ENCODE measurements around the gene ZDHHC7. TPM values are rescaled to one million over a fixed set of nuclear protein-coding genes. Genes with fewer than 3 reads are reported as not detected.
"Not testable (repeated sequence)": the region's sequence is repeated elsewhere in the genome, so short reads cannot be mapped to it uniquely, and the experiment has no call there.

The ZDHHC7 gene
- total RNA-seq, 1 experiment from 2014 or later = 90.1 TPM

GRCh38 chr16:85046472-85046916 lies 35.2 kb upstream of the ZDHHC7 start:
- no peak for DNase-seq (ENCODE audit: low read depth)
- in situ Hi-C loops (cut with HindIII; ENCODE audit: low pct_unique_long_range_greater_than_20kb, low sequenced_read_pairs) = no loop called here

- in situ Hi-C loops (cut with HindIII; ENCODE audit: low pct_unique_long_range_greater_than_20kb, low sequenced_read_pairs) = no loop called here
- DNase-seq (ENCODE audit: low read depth) = no peak
These were observed 34.5 kb upstream of the ZDHHC7 start for GRCh38 chr16:85045641-85046471.

- in situ Hi-C loops (cut with HindIII; ENCODE audit: low pct_unique_long_range_greater_than_20kb, low sequenced_read_pairs) = no loop called here
- no peak for DNase-seq (ENCODE audit: low read depth)
These were observed 33.7 kb upstream of the ZDHHC7 start for GRCh38 chr16:85045077-85045476.

- in situ Hi-C loops (cut with HindIII; ENCODE audit: low pct_unique_long_range_greater_than_20kb, low sequenced_read_pairs) = no loop called here
- DNase-seq (ENCODE audit: low read depth) = no peak
These were observed 31.3 kb upstream of the ZDHHC7 start for GRCh38 chr16:85042606-85043005.

- DNase-seq (ENCODE audit: low read depth) = no peak
- in situ Hi-C loops (cut with HindIII; ENCODE audit: low pct_unique_long_range_greater_than_20kb, low sequenced_read_pairs) = no loop called here
These were observed 30.8 kb upstream of the ZDHHC7 start for GRCh38 chr16:85042167-85042526.

- no peak for DNase-seq (ENCODE audit: low read depth)
- in situ Hi-C loops (cut with HindIII; ENCODE audit: low pct_unique_long_range_greater_than_20kb, low sequenced_read_pairs) = no loop called here
These were observed 30.2 kb upstream of the ZDHHC7 start for GRCh38 chr16:85041219-85042166.

GRCh38 chr16:85040685-85041084 lies 29.4 kb upstream of the ZDHHC7 start:
- in situ Hi-C loops (cut with HindIII; ENCODE audit: low pct_unique_long_range_greater_than_20kb, low sequenced_read_pairs) = no loop called here
- no peak for DNase-seq (ENCODE audit: low read depth)

GRCh38 chr16:85037721-85038120 lies 26.4 kb upstream of the ZDHHC7 start:
- no peak for DNase-seq (ENCODE audit: low read depth)
- in situ Hi-C loops (cut with HindIII; ENCODE audit: low pct_unique_long_range_greater_than_20kb, low sequenced_read_pairs) = no loop called here

GRCh38 chr16:85037050-85037410 lies 25.7 kb upstream of the ZDHHC7 start:
- in situ Hi-C loops (cut with HindIII; ENCODE audit: low pct_unique_long_range_greater_than_20kb, low sequenced_read_pairs) = no loop called here
- DNase-seq (ENCODE audit: low read depth) = peak; percentile 83

- DNase-seq (ENCODE audit: low read depth) = no peak
- in situ Hi-C loops (cut with HindIII; ENCODE audit: low pct_unique_long_range_greater_than_20kb, low sequenced_read_pairs) = no loop called here
These were observed 25.1 kb upstream of the ZDHHC7 start for GRCh38 chr16:85036236-85037049.

- DNase-seq (ENCODE audit: low read depth) = no peak
- in situ Hi-C loops (cut with HindIII; ENCODE audit: low pct_unique_long_range_greater_than_20kb, low sequenced_read_pairs) = no loop called here
These were observed 23.5 kb upstream of the ZDHHC7 start for GRCh38 chr16:85034591-85035433.

GRCh38 chr16:85033171-85033570 lies 21.8 kb upstream of the ZDHHC7 start:
- in situ Hi-C loops (cut with HindIII; ENCODE audit: low pct_unique_long_range_greater_than_20kb, low sequenced_read_pairs) = no loop called here
- DNase-seq (ENCODE audit: low read depth) = no peak

- DNase-seq (ENCODE audit: low read depth); in situ Hi-C loops (cut with HindIII; ENCODE audit: low pct_unique_long_range_greater_than_20kb, low sequenced_read_pairs): not testable (repeated sequence)
These were observed 20.9 kb upstream of the ZDHHC7 start for GRCh38 chr16:85032187-85032586.

GRCh38 chr16:85031451-85031850 lies 20.1 kb upstream of the ZDHHC7 start:
- in situ Hi-C loops (cut with HindIII; ENCODE audit: low pct_unique_long_range_greater_than_20kb, low sequenced_read_pairs) = no loop called here
- no peak for DNase-seq (ENCODE audit: low read depth)

- DNase-seq (ENCODE audit: low read depth) = no peak
- in situ Hi-C loops (cut with HindIII; ENCODE audit: low pct_unique_long_range_greater_than_20kb, low sequenced_read_pairs) = no loop called here
These were observed 18.7 kb upstream of the ZDHHC7 start for GRCh38 chr16:85029981-85030401.

GRCh38 chr16:85029408-85029784 lies 18.1 kb upstream of the ZDHHC7 start:
- in situ Hi-C loops (cut with HindIII; ENCODE audit: low pct_unique_long_range_greater_than_20kb, low sequenced_read_pairs) = no loop called here
- DNase-seq (ENCODE audit: low read depth) = peak; percentile 52

- peak; percentile 27 for DNase-seq (ENCODE audit: low read depth)
- in situ Hi-C loops (cut with HindIII; ENCODE audit: low pct_unique_long_range_greater_than_20kb, low sequenced_read_pairs) = no loop called here
These were observed 17.5 kb upstream of the ZDHHC7 start for GRCh38 chr16:85028685-85029407.
